GM19438 (cell line): Measurements from ENCODE around the gene IL26.

Experiments used
- ATAC-seq: cut with Tn5 transposase; IDR thresholded peaks from one replicate; pipeline ENCODE4 v1.9.1; 2021; ENCODE audit warnings: low read depth; ENCODE audit not compliant: unreplicated experiment

The IL26 gene

GRCh38 chr12:68225576-68226476 is at the start of gene IL26:
Gene IL26 (minus strand): TSS chr12:68225810. CDS start chr12:68225756, 54 bp downstream.
- no peak for ATAC-seq

- ATAC-seq: no peak
Measured at GRCh38 chr12:68272732-68273131, 47.1 kb upstream of the IL26 start.

- ATAC-seq: no peak
Measured at GRCh38 chr12:68271346-68271745, 45.7 kb upstream of the IL26 start.

GRCh38 chr12:68270358-68270757 is 44.7 kb upstream of the IL26 start:
- ATAC-seq: no peak

GRCh38 chr12:68269779-68270178 is 44.2 kb upstream of the IL26 start:
- ATAC-seq: no peak

GRCh38 chr12:68268967-68269366 is 43.4 kb upstream of the IL26 start:
- ATAC-seq: no peak

GRCh38 chr12:68267892-68268396 is 42.3 kb upstream of the IL26 start:
- no peak for ATAC-seq

- no peak for ATAC-seq
Measured at GRCh38 chr12:68264857-68265256, 39.2 kb upstream of the IL26 start.

GRCh38 chr12:68264158-68264855 is 38.7 kb upstream of the IL26 start:
- ATAC-seq: no peak

- ATAC-seq: no peak
Measured at GRCh38 chr12:68263366-68263765, 37.8 kb upstream of the IL26 start.

GRCh38 chr12:68261896-68262295 is 36.3 kb upstream of the IL26 start:
- no peak for ATAC-seq

GRCh38 chr12:68260153-68260552 is 34.5 kb upstream of the IL26 start:
- no peak for ATAC-seq

GRCh38 chr12:68259318-68259940 is 33.8 kb upstream of the IL26 start:
- no peak for ATAC-seq

GRCh38 chr12:68253504-68253903 is 27.9 kb upstream of the IL26 start, which contains the start of gene IL22:
Gene IL22 (minus strand): TSS chr12:68253604. CDS start chr12:68253448, 156 bp downstream.
- ATAC-seq: no peak

GRCh38 chr12:68252077-68252476 is 26.5 kb upstream of the IL26 start:
- no peak for ATAC-seq

- ATAC-seq: no peak
Measured at GRCh38 chr12:68250454-68250853, 24.8 kb upstream of the IL26 start.

- ATAC-seq: no peak
Measured at GRCh38 chr12:68247785-68248184, 22.2 kb upstream of the IL26 start.

- ATAC-seq: no peak
Measured at GRCh38 chr12:68246350-68246749, 20.7 kb upstream of the IL26 start.

- no peak for ATAC-seq
Measured at GRCh38 chr12:68245180-68246021, 19.8 kb upstream of the IL26 start.

- no peak for ATAC-seq
Measured at GRCh38 chr12:68242777-68243176, 17.2 kb upstream of the IL26 start.
